Diencephalon (tissue), 1 donor: Measurements from ENCODE around the gene PGLYRP2. TPM values are rescaled to one million over a fixed set of nuclear protein-coding genes. Genes with fewer than 3 reads are reported as not detected.

Experiments
- small RNA-seq: library from RNA; depleted of rRNA; stranded (forward); fragments of <200 nt; gene quantifications from one replicate; pipeline ENCODE3, GENCODE V24; 2014
- total RNA-seq: library from RNA; depleted of rRNA; stranded (reverse); fragments of >200 nt; gene quantifications from one replicate; pipeline ENCODE4 v1.2.3, GENCODE V29; 2014

Gene PGLYRP2
- not detected for total RNA-seq

DNA sequence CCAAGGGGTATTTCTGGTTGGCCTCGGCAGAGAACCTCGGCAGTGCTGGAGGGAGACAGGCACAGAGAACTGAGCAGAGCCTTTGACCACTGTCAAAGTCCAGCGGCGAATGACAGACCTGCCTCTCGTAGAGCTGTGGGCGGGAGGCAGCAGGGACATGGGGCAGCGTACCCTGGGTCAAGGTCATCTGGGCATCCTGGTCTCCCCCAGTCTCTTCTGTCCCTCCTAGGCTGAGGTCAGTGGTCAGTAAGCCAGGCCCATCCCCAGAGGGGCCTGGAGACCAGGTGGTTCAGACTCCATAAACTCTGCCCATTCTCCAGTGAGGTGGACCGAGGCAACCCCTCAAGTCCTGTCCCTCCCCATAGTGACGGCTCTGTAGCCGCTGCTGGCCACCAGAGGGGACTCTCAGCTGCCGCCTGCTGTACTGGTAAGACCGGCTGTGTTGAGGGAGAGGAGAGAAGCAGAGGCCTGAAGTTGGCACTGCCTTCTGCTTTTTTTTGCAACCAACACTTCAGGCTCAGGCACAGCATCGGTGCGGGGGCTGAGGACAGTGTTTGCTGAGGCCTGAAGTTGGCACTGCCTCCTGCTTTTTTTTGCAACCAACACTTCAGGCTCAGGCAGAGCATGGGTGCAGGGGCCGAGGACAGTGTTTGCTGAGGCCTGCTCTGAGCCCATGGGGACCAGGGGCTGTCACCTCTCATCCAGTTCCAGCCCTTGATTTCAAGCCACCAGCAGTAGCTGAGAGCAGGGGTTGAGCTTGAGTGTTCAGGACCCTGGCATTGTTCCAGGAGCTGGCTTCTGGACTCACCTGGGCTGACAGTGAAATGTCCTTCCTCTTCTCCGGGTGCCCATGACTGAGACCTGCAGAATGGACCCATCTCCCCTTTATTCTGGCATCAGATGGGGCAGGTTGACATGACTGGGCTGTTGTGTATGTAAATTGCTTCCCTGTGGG is at the start of gene PGLYRP2:
PGLYRP2 (minus strand) TSS at position 111 of the 955 bp plus-strand sequence. CDS start 130 bp downstream, outside the sequence.

GRCh38 chr19:15508035-15508710 is 28.9 kb upstream of the PGLYRP2 start, which contains the start of gene CYP4F22:
CYP4F22 (plus strand) TSS chr19:15508525; CDS start chr19:15525337, 16,812 bp downstream.

DNA sequence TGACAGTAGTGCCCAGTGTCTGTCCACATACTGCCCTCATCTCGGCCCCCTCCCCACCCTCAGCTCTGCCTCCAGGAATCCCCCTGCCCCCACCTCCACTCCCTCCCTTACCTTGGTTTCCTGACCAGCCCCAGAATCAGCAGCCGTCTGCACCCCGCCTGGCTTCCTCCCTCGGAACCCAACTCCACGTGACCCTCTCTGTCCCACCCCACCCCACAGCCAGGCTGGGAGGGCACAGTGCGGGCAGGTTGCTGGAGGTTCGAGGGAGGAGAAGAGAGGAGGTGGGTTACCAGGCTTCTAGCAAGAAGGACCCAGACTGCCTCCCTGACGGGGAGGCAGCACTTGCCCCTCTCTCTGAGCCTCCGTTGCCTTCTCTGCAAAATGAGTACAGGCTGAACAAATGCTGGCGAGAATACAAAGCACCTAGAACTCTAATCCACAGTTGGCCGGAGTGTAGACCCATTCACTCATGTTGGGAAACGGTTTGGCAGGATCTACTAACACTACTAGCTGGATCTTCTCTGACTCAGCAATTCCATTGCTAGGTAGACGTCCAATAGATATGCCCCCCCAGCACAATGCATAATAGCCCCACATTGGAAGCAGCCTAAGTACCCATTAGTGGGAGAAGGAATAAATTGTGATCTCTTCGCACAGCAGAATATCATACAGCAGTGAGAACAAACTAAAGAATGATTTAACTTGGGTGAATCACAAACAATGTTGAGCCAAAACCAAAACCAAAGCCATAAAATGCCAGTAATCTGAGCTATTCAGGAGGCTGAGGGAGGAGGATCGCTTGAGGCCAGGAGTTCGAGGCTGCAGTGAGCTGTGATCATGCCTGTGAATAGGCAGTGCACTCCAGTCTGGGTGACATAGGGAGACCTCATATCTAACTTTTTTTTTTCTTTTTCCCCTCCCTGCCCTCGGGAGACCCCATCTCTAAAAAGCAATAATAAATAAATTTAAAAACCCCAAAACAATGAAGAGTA is 14.6 kb downstream of the PGLYRP2 start, which contains the start of gene RASAL3:
RASAL3 (minus strand) TSS at position 151 of the 992 bp plus-strand sequence. CDS start 186 bp downstream, outside the sequence.

GRCh38 chr19:15449620-15450527 is 29.4 kb downstream of the PGLYRP2 start, which contains the start of gene WIZ:
WIZ (minus strand) TSS chr19:15449956; CDS start chr19:15448307, 1,649 bp downstream.

Small RNAs within 50 kb of the gene (small RNA-seq; reads per million reads assigned to genes)
- gene MIR1470: not detected

Other genes starting within 250 kb of the PGLYRP2 start
- 0.46 TPM for gene EPHX3, start 247.1 kb downstream of the PGLYRP2 start, total RNA-seq
- gene BRD4, start 147.0 kb downstream of the PGLYRP2 start, total RNA-seq: 14.8 TPM
- gene AKAP8, start 99.7 kb downstream of the PGLYRP2 start, total RNA-seq: 11.8 TPM
- 68.0 TPM for gene AKAP8L, start 60.5 kb downstream of the PGLYRP2 start, total RNA-seq
- gene WIZ, start 29.5 kb downstream of the PGLYRP2 start, total RNA-seq: 20.3 TPM
- gene RASAL3, start 15.0 kb downstream of the PGLYRP2 start, total RNA-seq: 1.2 TPM
- not detected for gene CYP4F22, start 29.0 kb upstream of the PGLYRP2 start, total RNA-seq
- not detected for gene CYP4F8, start 135.7 kb upstream of the PGLYRP2 start, total RNA-seq
- 0.23 TPM for gene CYP4F3, start 161.4 kb upstream of the PGLYRP2 start, total RNA-seq
- 0.69 TPM for gene CYP4F12, start 193.6 kb upstream of the PGLYRP2 start, total RNA-seq
- not detected for gene OR10H2, start 248.5 kb upstream of the PGLYRP2 start, total RNA-seq